ENCODE measurements around the gene PHF1.
A peak's percentile ranks its signal among the peaks of the same experiment; 100 is the strongest.
"Not testable (repeated sequence)": the region's sequence is repeated elsewhere in the genome, so short reads cannot be mapped to it uniquely, and the experiment has no call there.

Gene PHF1
- 159 to 189 reads per million in 2 donors for total RNA-seq

DNA sequence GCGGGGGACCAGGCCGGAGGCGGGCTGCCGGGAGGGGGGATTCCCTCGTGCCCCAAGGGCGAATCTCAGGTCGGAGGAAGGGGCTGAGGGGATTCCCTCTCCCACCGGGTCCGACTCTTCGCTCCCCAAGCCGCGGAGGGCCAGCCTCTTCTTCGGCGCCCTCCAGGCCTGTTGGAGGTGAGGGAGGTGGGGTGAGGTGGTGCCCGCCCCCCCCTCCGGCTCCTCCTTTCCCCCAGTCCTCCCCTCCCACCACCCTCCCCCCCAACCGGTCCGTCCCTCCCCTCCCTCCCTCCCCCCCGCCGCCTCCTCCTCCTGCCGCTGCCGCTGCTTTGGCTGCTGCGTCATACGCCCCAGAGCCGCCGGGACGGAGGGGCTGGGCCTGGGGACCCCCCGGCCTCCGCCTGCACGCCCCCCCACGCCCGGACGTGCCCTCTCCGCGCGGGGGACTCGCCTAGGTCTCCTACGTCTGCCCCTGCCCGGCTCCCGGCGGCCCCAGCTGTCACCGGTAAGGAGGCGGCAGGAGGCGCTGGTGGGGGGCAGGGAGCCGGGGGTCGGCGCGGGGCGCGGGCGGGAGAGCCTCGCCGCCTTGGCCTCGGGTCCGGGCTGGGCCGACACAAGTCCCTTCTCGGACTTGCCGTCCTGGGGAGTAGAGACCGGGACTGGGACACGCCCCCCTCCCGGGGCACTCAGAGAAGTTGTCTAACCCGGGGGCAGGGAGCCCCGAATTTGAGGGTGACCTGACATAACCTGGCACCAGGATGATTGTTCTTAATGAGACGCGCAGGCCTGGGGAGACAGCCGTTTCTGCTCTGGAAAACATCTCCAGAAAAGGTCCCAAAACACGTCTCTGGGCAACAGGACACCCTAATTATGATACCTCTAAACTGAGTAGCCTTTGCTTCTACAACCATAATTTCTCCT lies at the start of gene PHF1:
Gene PHF1, plus strand, starts transcription at position 304 of the 921 bp plus-strand sequence. CDS start 1,250 bp downstream, outside the sequence.
- DNase-seq, result peak; percentile 89

DNA sequence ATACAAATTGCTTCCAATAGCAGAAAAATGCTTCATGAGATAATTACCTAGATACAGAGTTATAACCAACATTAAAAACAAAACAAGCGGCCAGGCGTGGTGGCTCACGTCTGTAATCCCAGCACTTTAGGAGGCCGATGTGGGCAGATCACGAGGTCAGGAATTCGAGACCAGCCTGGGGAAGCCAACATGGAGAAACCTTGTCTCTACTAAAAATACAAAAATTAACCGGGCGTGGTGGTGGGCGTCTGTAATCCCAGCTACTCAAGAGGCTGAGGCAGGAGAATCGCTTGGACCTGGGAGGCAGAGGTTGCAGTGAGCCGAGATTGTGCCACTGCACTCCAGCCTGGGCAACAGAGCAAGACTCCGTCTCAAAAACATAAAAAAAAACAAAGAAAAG lies 47.3 kb upstream of the PHF1 start:
- not testable (repeated sequence) for DNase-seq

- DNase-seq, result not testable (repeated sequence)
Measured at GRCh38 chr6:33364475-33365205, 46.2 kb upstream of the PHF1 start.

DNA sequence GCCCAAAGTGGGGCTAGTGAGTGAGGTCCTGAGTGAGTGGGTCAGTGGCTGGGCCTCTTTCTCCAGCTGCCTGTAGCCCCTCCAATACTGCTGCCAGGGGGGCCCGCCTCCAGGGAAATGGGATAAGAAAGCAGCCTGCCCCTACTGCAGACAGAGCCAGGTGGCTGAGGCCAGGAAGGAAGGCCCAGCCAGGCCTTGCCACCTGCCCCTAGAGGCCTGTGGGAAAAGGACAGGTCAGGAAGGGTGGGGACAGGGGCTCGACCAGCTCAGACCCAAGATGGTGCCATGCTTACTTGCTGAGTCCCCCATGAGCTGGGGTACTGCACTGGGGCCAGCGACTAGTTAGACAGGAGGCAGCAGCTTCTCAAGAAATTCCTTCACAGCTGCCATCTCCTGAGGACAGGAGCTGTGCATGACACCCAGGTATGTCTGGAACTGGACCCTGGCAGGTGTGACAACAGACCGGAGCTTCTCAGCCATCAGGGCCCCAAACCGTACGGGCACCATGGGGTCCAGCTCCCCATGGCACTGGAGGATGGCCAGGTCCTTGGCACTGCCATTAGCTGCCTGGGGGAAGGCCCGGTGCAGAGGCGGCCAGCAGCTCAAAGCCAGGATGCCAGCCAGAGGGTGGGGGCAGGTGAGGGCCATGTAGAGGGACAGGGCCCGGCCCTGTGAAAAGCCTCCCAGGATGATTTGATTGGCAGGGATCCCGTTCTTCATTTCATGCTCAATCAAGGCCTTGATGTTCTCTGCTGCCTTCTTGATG lies 45.4 kb upstream of the PHF1 start:
- not testable (repeated sequence) for DNase-seq

DNA sequence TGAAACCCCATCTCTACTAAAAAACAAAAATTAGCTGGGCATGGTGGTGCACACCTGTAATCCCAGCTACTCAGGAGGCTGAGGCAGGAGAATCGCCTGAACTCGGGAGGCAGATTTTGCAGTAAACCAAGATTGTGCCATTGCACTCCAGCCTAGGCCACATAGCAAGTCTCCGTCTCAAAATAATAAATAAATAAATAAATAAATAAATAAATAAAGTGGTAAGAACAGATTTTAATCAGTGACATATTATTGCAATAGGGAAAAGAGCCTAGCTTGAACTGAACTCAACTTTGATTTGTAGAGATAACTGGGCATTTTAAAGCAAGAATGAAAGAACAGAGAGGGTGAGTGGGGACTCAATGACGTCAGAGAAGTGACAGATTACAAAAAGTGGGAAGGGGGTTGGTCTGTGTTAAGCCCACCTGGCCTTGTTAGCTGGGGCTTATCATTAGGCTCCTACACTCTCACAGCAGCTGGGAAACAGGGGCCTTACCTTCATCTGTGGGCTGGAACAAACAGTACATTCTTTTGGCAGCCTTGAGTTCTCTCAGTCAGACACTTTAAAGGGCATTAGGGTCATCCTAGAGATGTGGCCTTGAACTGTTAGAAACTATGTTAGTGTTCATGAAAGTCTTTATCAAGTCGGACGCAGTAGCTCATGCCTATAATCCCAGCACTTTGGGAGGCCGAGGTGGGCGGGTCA lies 43.7 kb upstream of the PHF1 start:
- DNase-seq, result no peak

GRCh38 chr6:33367715-33368025 lies 43.1 kb upstream of the PHF1 start:
- not testable (repeated sequence) for DNase-seq

DNA sequence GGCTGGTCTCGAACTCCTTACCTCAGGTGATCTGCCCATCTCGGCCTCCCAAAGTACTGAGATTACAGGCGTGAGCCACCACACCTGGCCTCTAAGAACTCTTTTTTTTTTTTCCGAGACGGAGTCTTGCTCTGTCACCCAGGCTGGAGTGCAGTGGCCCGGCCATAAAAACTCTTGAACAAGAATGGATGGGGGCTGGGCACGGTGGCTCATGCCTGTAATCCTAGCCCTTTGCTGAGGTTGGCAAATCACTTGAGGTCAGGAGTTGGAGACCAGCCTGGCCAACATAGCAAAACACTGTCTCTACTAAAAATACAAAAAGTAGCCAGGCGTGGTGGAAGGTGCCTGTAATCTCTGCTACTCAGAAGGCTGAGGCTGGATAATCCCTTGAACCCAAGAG lies 38.9 kb upstream of the PHF1 start:
- not testable (repeated sequence) for DNase-seq

DNA sequence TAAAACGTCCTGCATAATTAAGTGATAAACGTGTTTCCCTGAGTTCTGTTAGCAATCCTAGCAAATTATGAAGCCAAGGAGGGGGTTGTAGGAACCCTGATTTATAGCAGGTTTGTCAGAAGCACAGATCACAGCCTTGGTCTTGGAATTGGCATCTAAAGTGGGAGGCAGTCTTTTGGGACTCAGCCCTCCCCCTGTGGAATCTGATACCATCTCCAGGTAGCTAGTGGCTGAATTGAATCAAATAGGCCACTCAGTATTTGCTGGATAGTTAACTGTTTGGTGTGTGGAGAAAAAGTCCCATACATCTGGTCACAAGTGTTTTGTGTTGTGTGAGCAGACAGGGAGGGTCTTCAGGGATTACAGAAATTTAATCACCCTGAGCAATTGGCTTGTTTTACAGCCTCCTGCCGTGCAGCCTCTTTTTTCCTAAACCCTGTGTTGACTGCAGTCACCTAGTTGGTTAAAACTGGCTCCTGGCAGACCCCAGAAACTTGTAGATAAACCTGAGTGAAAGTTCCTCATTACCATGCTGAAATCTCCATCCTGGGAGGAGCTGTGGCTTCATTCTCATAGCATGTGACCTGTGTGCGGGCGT lies 38.2 kb upstream of the PHF1 start:
- no peak for DNase-seq

- DNase-seq, result no peak
Measured at GRCh38 chr6:33373960-33374910, 36.6 kb upstream of the PHF1 start.

DNA sequence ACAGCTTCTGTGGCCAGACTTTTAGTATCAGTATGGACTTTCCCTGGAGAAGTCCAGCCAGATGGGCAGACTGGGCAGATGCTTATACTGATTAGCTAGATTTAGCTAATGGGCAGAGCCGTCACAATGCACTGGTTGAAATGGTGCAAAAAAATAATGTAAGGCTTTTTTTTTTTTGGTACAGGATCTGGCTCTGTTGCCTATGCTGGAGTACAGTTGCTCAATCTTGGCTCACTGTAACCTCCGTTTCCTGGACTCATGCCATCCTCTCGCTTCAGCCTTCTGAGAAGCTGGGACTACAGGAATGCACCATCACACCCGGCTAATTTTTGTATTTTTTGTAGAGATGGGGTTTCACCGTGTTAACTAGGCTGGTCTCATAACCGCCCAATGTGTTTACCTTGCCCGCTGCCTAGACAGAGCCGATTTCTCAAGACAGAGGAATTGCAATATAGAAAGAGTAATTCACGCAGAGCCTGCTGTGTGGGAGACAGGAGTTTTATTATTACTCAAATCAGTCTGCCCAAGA lies 35.6 kb upstream of the PHF1 start:
- no peak for DNase-seq

DNA sequence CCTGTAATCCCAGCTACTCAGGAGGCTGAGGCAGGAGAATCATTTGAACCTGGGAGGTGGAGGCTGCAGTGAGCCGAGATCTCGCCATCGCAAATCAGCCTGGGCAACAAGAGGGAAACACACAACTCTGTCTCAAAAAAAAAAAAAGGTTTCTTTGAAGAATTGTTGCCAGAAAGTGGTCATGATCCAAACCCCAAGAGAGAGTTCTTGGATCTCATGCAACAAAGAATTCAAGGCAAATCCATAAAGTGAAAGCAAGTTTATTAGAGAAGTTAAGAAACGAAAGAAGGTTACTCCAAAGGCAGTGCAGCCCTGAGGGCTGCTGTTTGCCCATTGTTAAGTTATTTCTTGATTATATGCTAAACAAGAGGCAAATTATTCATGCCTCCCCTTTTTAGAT lies 33.6 kb upstream of the PHF1 start:
- no peak for DNase-seq

GRCh38 chr6:33379184-33379583 lies 31.6 kb upstream of the PHF1 start:
- not testable (repeated sequence) for DNase-seq

DNA sequence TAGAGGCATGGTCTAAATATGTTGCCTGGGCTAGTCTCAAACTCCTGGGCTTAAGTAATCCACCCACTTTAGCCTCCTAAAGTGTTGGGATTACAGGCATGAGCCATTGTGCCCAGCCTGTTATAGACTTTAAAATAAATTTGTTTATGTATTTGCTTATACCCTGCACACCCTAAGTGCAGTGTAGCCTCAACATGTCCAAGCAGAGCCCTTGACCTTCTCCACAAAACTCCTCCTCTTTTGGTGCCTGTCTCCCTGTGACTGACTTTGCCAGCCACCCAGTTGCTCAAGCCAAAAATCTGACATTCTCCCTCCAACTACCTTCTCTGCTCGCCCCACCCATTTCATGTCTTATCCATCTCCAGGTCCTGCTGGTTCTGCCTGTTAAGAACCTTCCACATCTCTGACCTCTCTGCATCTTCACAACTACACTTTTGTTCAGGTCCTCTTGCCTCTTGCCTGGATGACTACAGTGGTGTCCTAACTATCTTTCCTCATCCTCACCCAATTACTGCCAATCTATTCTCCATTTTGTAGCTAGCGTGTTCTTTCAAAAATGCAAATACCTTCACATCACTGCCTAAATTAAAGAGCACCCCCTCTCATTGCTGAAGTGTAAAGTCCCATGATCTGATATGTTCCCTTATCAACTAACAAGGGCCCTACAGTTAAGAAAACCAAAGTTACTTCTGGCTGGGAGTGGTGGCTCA lies 30.4 kb upstream of the PHF1 start:
- no peak for DNase-seq

GRCh38 chr6:33383427-33384185 lies 27.2 kb upstream of the PHF1 start:
- DNase-seq, result no peak

DNA sequence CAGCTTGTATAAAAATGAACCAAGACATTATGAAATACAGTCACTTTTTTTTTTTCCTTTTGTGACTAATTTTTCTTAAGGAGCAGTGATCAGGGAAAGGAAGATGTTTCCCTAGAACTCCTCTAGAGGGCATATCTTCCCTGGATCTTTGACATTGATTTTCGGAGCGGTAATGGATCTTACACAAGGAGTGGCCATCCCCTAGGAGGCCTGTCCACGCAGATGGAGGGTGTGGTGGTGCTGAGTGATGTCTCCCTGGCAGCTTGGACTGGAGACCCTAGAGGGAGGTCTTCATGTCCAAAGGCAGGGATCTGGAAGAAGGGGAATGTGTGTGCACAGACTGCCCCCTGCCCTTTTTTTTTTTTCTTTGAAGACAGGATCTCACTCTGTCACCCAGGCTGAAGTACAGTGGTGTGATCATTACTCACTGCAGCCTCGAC lies 26.2 kb upstream of the PHF1 start:
- DNase-seq, result no peak

DNA sequence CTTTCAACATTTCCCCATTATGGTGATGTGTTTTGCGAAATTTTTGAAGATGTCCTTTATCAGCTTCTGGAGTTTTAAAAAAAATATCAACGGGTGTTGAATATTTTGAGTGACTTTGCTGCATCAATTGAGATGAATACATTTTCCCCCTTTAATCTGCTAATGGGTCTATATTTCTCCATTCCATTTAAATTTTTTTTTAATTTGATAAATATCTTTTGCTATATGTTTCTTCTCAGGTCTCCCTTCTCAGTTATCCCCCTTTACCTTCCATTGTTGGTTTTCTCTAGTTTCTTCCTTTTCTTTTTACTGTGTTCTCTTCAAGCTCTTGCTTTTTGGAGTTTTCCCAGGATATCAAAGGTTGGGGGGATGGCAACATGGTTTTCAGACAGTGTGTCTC lies 20.6 kb upstream of the PHF1 start:
- no peak for DNase-seq

DNA sequence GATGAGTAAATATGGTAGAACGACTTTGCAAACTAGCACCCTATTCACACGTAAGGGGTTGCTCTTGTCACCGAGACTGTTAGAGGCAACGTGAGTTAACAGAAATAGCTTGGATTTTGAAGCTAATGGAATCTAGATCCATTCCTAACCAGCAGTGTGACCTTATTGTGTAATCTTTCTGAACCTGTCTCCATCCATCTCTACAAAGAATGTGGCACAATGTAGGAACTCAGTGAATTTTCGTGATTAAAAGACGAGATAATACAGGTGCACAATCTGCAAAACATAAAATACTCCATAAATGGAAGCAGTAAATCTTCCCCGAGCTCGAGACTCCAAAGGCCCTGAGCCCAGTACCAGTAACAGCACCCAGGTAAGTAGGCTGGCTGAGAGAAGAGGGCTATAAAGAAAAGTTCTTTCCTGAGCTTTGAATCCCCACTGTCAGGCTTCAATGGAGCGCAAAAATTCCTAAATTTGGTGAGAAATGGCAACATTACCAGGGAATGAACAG lies 20.0 kb upstream of the PHF1 start:
- no peak for DNase-seq

DNA sequence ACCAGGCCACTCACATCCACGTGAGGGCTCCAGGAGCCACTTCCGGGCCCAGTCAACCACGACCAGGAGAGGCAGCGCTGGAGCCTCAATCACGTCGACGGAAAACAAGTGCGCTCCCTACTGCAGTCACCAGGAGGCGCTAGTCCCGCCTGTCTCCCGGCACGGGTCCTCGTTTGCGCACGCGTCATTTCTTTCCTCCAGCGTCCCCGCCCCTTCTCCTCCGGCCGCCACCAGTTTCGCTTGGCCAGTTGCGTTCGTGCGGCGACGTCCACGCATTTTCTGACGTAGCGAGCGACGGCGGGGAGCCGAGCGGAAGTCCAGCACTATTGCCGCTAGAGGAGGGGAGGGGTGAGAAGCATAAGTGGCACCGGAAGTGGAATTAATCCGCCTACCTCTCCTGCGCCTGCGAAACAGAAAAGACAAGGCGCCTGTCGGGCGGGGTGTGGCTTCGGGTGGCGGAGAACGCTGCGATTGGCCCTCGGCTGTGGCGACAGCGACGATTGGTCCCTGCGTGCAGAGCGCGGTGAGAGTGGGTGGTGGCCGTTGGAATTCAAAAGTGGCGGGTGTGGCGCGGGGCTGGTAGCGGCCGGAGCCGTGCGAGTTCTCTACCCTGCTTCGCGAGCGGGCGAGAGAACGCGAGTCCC lies 19.4 kb upstream of the PHF1 start, which contains the start of gene KIFC1:
Gene KIFC1, plus strand, starts transcription at position 546 of the 644 bp plus-strand sequence. CDS start 163 bp downstream, outside the sequence.
- peak; percentile 100 for DNase-seq
